Measurements from ENCODE around the gene SNHG17.

SNHG17 gene

GRCh38 chr20:38452880-38453624 is 17.9 kb upstream of the SNHG17 start:
- TF ChIP-seq CTCF (IDR thresholded peaks at IDR 0.05; ENCODE audit: insufficient read depth, low read length) (no peak), POLR2AphosphoS5 (IDR thresholded peaks at IDR 0.05; ENCODE audit: low read depth) (no peak), REST (IDR thresholded peaks at IDR 0.05; ENCODE audit: insufficient replicate concordance, low read depth) (no peak), SPI1 (IDR thresholded peaks at IDR 0.05; ENCODE audit: borderline replicate concordance, low read depth) (no peak), GABPA (IDR thresholded peaks at IDR 0.05; ENCODE audit: low read depth) (no peak)
- DNase-seq (ENCODE audit: low read depth in 1 of 2, low spot score in 1 of 2) = no peak
- no peaks in the 10 kb centered on the region for H3K27me3 ChIP-seq (ENCODE audit: insufficient read depth, poor library complexity, severe bottlenecking)
- H3K4me3 ChIP-seq (replicated peaks; ENCODE audit: insufficient read depth, low read length) = no peak overlapping the region
- H3K27ac ChIP-seq (replicated peaks) = no peak overlapping the region

- Histone ChIP-seq H3K27ac (replicated peaks) (no peak overlapping the region), H3K27me3 (ENCODE audit: insufficient read depth, poor library complexity, severe bottlenecking) (no peaks in the 10 kb centered on the region), H3K4me3 (replicated peaks; ENCODE audit: insufficient read depth, low read length) (no peak overlapping the region)
- TF ChIP-seq POLR2AphosphoS5 (IDR thresholded peaks at IDR 0.05; ENCODE audit: low read depth) (no peak), REST (IDR thresholded peaks at IDR 0.05; ENCODE audit: insufficient replicate concordance, low read depth) (no peak), CTCF (IDR thresholded peaks at IDR 0.05; ENCODE audit: insufficient read depth, low read length) (no peak), GABPA (IDR thresholded peaks at IDR 0.05; ENCODE audit: low read depth) (no peak)
- no peak for DNase-seq (ENCODE audit: low read depth in 1 of 2, low spot score in 1 of 2)
Measured at GRCh38 chr20:38450412-38450975, 15.4 kb upstream of the SNHG17 start.

- no peak overlapping the region for H3K27ac ChIP-seq (replicated peaks)
Measured at GRCh38 chr20:38449046-38449445, 13.9 kb upstream of the SNHG17 start.

More at GRCh38 chr20:38449046-38449445, 13.9 kb upstream of the SNHG17 start:
- no peak for DNase-seq (ENCODE audit: low read depth in 1 of 2, low spot score in 1 of 2)
- no peaks in the 10 kb centered on the region for H3K27me3 ChIP-seq (ENCODE audit: insufficient read depth, poor library complexity, severe bottlenecking)
- TF ChIP-seq POLR2AphosphoS5 (IDR thresholded peaks at IDR 0.05; ENCODE audit: low read depth) = no peak
- no peak for TF ChIP-seq CTCF (IDR thresholded peaks at IDR 0.05; ENCODE audit: insufficient read depth, low read length)
- no peak for TF ChIP-seq REST (IDR thresholded peaks at IDR 0.05; ENCODE audit: insufficient replicate concordance, low read depth)
- H3K4me3 ChIP-seq (replicated peaks; ENCODE audit: insufficient read depth, low read length) = no peak overlapping the region
